ENCODE measurements around the gene ZNF710. TPM values are rescaled to one million over a fixed set of nuclear protein-coding genes. Genes with fewer than 3 reads are reported as not detected.

Gene ZNF710
- total and polyA plus RNA-seq, 2 experiments from 2014 or later = 15.9 to 18.2 TPM

DNA sequence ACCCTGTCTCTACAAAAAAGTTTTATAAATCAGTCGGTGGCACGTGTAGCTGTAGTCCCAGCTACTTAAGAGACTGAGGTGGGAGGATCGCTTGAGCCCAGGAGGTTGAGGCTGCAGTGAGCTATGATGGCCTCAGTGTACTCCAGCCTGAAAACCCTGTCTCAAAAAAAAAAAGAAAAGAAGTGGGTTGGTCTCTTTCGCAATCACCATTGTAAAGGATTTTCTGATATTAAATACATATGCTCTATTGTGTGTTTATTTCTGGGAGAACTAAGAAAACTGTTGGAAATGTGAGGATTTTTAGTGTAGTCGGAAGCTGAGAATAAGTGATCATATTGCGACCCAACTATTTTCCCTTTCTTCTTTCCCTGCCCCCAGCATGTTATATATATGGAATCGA, 7.5 kb downstream of the ZNF710 start (continued):
- TF ChIP-seq, protein P1, sequence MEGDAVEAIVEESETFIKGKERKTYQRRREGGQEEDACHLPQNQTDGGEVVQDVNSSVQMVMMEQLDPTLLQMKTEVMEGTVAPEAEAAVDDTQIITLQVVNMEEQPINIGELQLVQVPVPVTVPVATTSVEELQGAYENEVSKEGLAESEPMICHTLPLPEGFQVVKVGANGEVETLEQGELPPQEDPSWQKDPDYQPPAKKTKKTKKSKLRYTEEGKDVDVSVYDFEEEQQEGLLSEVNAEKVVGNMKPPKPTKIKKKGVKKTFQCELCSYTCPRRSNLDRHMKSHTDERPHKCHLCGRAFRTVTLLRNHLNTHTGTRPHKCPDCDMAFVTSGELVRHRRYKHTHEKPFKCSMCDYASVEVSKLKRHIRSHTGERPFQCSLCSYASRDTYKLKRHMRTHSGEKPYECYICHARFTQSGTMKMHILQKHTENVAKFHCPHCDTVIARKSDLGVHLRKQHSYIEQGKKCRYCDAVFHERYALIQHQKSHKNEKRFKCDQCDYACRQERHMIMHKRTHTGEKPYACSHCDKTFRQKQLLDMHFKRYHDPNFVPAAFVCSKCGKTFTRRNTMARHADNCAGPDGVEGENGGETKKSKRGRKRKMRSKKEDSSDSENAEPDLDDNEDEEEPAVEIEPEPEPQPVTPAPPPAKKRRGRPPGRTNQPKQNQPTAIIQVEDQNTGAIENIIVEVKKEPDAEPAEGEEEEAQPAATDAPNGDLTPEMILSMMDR (conservative IDR thresholded peaks at IDR 0.05; ENCODE audit: low read depth in 2 of 2) = no peak
- TF ChIP-seq STAT1 (IDR thresholded peaks at IDR 0.05; ENCODE audit: unreplicated experiment) = no peak
- TF ChIP-seq JUNB (IDR thresholded peaks at IDR 0.05; ENCODE audit: unreplicated experiment) = no peak

GRCh38 chr15:90009301-90010022, 8.3 kb downstream of the ZNF710 start:
- Histone ChIP-seq H3K4me2 (no peak overlapping the region), H2AFZ (no peak overlapping the region), H3F3A (replicated peaks; ENCODE audit: low read depth) (no peaks in the 10 kb centered on the region; the same call in 1 of the 2 replicates), H3K27me3 (ENCODE audit: insufficient read depth) (no peaks in the 10 kb centered on the region), H3K4me3 (no peak overlapping the region), H3K9me2 (ENCODE audit: insufficient read depth) (no peaks in the 10 kb centered on the region), H3K4me1 (ENCODE audit: insufficient read depth) (peaks cover 28% of the 10 kb centered on the region), H4K20me1 (replicated peaks; ENCODE audit: insufficient read depth) (peaks cover 37% of the 10 kb centered on the region), H3K79me2 (replicated peaks; ENCODE audit: insufficient read depth) (peaks cover 95% of the 10 kb centered on the region), H3K27ac (ENCODE audit: low read depth) (no peak overlapping the region), H3K36me3 (ENCODE audit: insufficient read depth) (peaks cover 9% of the 10 kb centered on the region; the same call in 1 of the 2 replicates)
- Mint-ChIP-seq H3K27ac (no peak overlapping the region), H3K9me3 (peaks cover 21% of the 10 kb centered on the region), H3K4me1 (peaks cover 29% of the 10 kb centered on the region), H3K27me3 (ENCODE audit: insufficient read depth, low read depth, poor library complexity) (peaks cover 6% of the 10 kb centered on the region), H3K4me3 (no peak overlapping the region), H3K36me3 (ENCODE audit: low read depth) (peaks cover 28% of the 10 kb centered on the region; the same call in 2 of the 3 replicates)
- no peak for TF ChIP-seq EZH2 (IDR thresholded peaks at IDR 0.05; ENCODE audit: low read depth, unreplicated experiment)
- no peak for TF ChIP-seq ETS1 (IDR thresholded peaks at IDR 0.05)
- no peak for TF ChIP-seq STAT1 (IDR thresholded peaks at IDR 0.05; ENCODE audit: unreplicated experiment)
- no peak for TF ChIP-seq EZH2phosphoT487 (IDR thresholded peaks at IDR 0.05; ENCODE audit: unreplicated experiment)
- TF ChIP-seq, protein P2, sequence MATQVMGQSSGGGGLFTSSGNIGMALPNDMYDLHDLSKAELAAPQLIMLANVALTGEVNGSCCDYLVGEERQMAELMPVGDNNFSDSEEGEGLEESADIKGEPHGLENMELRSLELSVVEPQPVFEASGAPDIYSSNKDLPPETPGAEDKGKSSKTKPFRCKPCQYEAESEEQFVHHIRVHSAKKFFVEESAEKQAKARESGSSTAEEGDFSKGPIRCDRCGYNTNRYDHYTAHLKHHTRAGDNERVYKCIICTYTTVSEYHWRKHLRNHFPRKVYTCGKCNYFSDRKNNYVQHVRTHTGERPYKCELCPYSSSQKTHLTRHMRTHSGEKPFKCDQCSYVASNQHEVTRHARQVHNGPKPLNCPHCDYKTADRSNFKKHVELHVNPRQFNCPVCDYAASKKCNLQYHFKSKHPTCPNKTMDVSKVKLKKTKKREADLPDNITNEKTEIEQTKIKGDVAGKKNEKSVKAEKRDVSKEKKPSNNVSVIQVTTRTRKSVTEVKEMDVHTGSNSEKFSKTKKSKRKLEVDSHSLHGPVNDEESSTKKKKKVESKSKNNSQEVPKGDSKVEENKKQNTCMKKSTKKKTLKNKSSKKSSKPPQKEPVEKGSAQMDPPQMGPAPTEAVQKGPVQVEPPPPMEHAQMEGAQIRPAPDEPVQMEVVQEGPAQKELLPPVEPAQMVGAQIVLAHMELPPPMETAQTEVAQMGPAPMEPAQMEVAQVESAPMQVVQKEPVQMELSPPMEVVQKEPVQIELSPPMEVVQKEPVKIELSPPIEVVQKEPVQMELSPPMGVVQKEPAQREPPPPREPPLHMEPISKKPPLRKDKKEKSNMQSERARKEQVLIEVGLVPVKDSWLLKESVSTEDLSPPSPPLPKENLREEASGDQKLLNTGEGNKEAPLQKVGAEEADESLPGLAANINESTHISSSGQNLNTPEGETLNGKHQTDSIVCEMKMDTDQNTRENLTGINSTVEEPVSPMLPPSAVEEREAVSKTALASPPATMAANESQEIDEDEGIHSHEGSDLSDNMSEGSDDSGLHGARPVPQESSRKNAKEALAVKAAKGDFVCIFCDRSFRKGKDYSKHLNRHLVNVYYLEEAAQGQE (IDR thresholded peaks at IDR 0.05; ENCODE audit: unreplicated experiment) = no peak
- no peak for TF ChIP-seq CREB1 (CRISPR knock-in tag; IDR thresholded peaks at IDR 0.05; ENCODE audit: low read depth)
- TF ChIP-seq NANOG (IDR thresholded peaks at IDR 0.05; ENCODE audit: borderline replicate concordance) = no peak
- DNase-seq (ENCODE audit: low spot score) = no peak
- no peak for ATAC-seq
